Measurements from ENCODE around the gene NRXN3. TPM values are rescaled to one million over a fixed set of nuclear protein-coding genes. Genes with fewer than 3 reads are reported as not detected.

The NRXN3 gene
- total and polyA plus RNA-seq, 2 donors (not counting 1 experiment from before 2014, with no cell fraction given), result 0.83 to 34.6 TPM

- Histone ChIP-seq H3K4me3 (replicated peaks in 1 of 4; ENCODE audit: control extremely low read depth in 1 of 4, insufficient read depth in 1 of 4, low read depth in 3 of 4, low read length in 4 of 4) (no peak overlapping the region), H3K79me2 (ENCODE audit: control insufficient read depth, insufficient read depth, low read length) (no peaks in the 10 kb centered on the region), H3K27me3 (ENCODE audit: control insufficient read depth, insufficient read depth, low read length) (no peaks in the 10 kb centered on the region), H2AFZ (ENCODE audit: low read length) (no peak overlapping the region), H3K27ac (ENCODE audit: insufficient read depth, low read length) (no peak overlapping the region), H3K4me2 (ENCODE audit: extremely low read depth, insufficient read depth, low read length) (no peak overlapping the region), H3K4me1 (ENCODE audit: control insufficient read depth, extremely low read depth, insufficient read depth, low read length) (peaks cover 1% of the 10 kb centered on the region), H3K9ac (ENCODE audit: insufficient read depth, low read length) (no peak overlapping the region), H4K20me1 (ENCODE audit: control insufficient read depth, extremely low read depth, insufficient read depth, low read length) (no peaks in the 10 kb centered on the region), H3K36me3 (ENCODE audit: control insufficient read depth, insufficient read depth, low read length) (no peaks in the 10 kb centered on the region), H3K9me3 (ENCODE audit: control insufficient read depth, insufficient read depth, low read depth, low read length) (no peaks in the 10 kb centered on the region)
- TF ChIP-seq EZH2 (IDR thresholded peaks at IDR 0.05; ENCODE audit: low read length, missing control alignments) (no peak), CTCF (conservative IDR thresholded peaks at IDR 0.05 in 1 of 2, IDR thresholded peaks at IDR 0.05 in 1 of 2; ENCODE audit: low read depth in 1 of 2, low read length in 2 of 2) (no peak)
- peak in 1 of 2 donors; percentile 95 for DNase-seq (ENCODE audit: low read depth in 2 of 2)
These were observed 1408.3 kb downstream of the NRXN3 start for GRCh38 chr14:79578470-79578869.

GRCh38 chr14:79580414-79580813 is 1410.2 kb downstream of the NRXN3 start:
- H3K4me3 ChIP-seq (replicated peaks in 1 of 4; ENCODE audit: control extremely low read depth in 1 of 4, insufficient read depth in 1 of 4, low read depth in 3 of 4, low read length in 4 of 4), result no peak overlapping the region
- H3K9ac ChIP-seq (ENCODE audit: insufficient read depth, low read length), result no peak overlapping the region
- no peaks in the 10 kb centered on the region for H3K36me3 ChIP-seq (ENCODE audit: control insufficient read depth, insufficient read depth, low read length)
- H3K79me2 ChIP-seq (ENCODE audit: control insufficient read depth, insufficient read depth, low read length), result no peaks in the 10 kb centered on the region
- H2AFZ ChIP-seq (ENCODE audit: low read length), result no peak overlapping the region
- no peaks in the 10 kb centered on the region for H3K9me3 ChIP-seq (ENCODE audit: control insufficient read depth, insufficient read depth, low read depth, low read length)
- no peak overlapping the region for H3K4me2 ChIP-seq (ENCODE audit: extremely low read depth, insufficient read depth, low read length)
- TF ChIP-seq CTCF (conservative IDR thresholded peaks at IDR 0.05 in 1 of 2, IDR thresholded peaks at IDR 0.05 in 1 of 2; ENCODE audit: low read depth in 1 of 2, low read length in 2 of 2) (no peak), EZH2 (IDR thresholded peaks at IDR 0.05; ENCODE audit: low read length, missing control alignments) (no peak)
- H3K27ac ChIP-seq (ENCODE audit: insufficient read depth, low read length), result no peak overlapping the region
- DNase-seq (ENCODE audit: low read depth in 2 of 2), result peak in 1 of 2 donors; percentile 38
- no peaks in the 10 kb centered on the region for H3K27me3 ChIP-seq (ENCODE audit: control insufficient read depth, insufficient read depth, low read length)
- no peaks in the 10 kb centered on the region for H4K20me1 ChIP-seq (ENCODE audit: control insufficient read depth, extremely low read depth, insufficient read depth, low read length)
- peaks cover 11% of the 10 kb centered on the region for H3K4me1 ChIP-seq (ENCODE audit: control insufficient read depth, extremely low read depth, insufficient read depth, low read length)

DNA sequence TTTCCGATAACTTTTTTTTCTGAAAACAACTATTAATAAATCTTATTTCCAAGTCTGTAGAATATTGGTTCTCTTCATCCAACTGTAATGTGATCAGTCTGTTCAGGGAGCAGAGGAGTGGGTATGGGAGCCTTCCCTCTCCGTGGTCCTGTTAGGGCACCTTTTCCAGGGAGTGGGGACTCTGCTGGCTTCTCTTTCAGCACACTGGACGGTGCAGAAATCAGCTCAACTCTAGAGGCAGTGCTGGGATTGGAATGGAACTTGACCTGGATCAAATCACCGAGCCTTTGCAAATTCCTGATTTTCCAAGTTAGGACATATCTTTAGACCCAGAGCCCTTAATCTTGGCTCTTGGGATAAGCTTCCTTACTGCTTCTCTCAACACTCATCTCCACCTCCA is 1410.7 kb downstream of the NRXN3 start:
- H3K27me3 ChIP-seq (ENCODE audit: control insufficient read depth, insufficient read depth, low read length), result no peaks in the 10 kb centered on the region
- TF ChIP-seq CTCF (conservative IDR thresholded peaks at IDR 0.05 in 1 of 2, IDR thresholded peaks at IDR 0.05 in 1 of 2; ENCODE audit: low read depth in 1 of 2, low read length in 2 of 2), result no peak
- no peak for TF ChIP-seq EZH2 (IDR thresholded peaks at IDR 0.05; ENCODE audit: low read length, missing control alignments)
- no peak overlapping the region for H3K9ac ChIP-seq (ENCODE audit: insufficient read depth, low read length)
- no peaks in the 10 kb centered on the region for H4K20me1 ChIP-seq (ENCODE audit: control insufficient read depth, extremely low read depth, insufficient read depth, low read length)
- no peak overlapping the region for H3K27ac ChIP-seq (ENCODE audit: insufficient read depth, low read length)
- DNase-seq (ENCODE audit: low read depth in 2 of 2), result no peak
- no peaks in the 10 kb centered on the region for H3K79me2 ChIP-seq (ENCODE audit: control insufficient read depth, insufficient read depth, low read length)
- H2AFZ ChIP-seq (ENCODE audit: low read length), result no peak overlapping the region
- no peaks in the 10 kb centered on the region for H3K36me3 ChIP-seq (ENCODE audit: control insufficient read depth, insufficient read depth, low read length)
- no peak overlapping the region for H3K4me2 ChIP-seq (ENCODE audit: extremely low read depth, insufficient read depth, low read length)
- no peak overlapping the region for H3K4me3 ChIP-seq (replicated peaks in 1 of 4; ENCODE audit: control extremely low read depth in 1 of 4, insufficient read depth in 1 of 4, low read depth in 3 of 4, low read length in 4 of 4)
- H3K4me1 ChIP-seq (ENCODE audit: control insufficient read depth, extremely low read depth, insufficient read depth, low read length), result peaks cover 14% of the 10 kb centered on the region
- no peaks in the 10 kb centered on the region for H3K9me3 ChIP-seq (ENCODE audit: control insufficient read depth, insufficient read depth, low read depth, low read length)

Measured in fibroblast of lung (primary cell).